Heart right ventricle (tissue), 16 donors: ENCODE results near the gene SPR. TPM values are rescaled to one million over a fixed set of nuclear protein-coding genes. Genes with fewer than 3 reads are reported as not detected.

ENCODE experiments used
- ATAC-seq, 8 donors: fragments of 200-7000 bp; cut with Tn5 transposase; one replicate each; pipeline ENCODE4 v1.9.1; 2020; ENCODE audit warnings: mild to moderate bottlenecking in 8 of 8, moderate library complexity in 8 of 8, moderate number of reproducible peaks in 1 of 8
- DNase-seq, 2 donors: peaks; one replicate each; pipeline ENCODE4 v3.0.0-alpha.2; 2020
- H3K27ac ChIP-seq, 10 donors: fragments of 200-600 bp; sonication (generic) in 2 of 10; one replicate each; pipeline versions ENCODE4 v1.5.0 to v1.8.0; 2020 to 2022; ENCODE audit warnings: mild to moderate bottlenecking in 3 of 10
- H3K27me3 ChIP-seq, 7 donors: fragments of 200-600 bp; one replicate each; pipeline ENCODE4 v1.8.0; 2021 to 2022; ENCODE audit warnings: mild to moderate bottlenecking in 2 of 7
- H3K36me3 ChIP-seq, 9 donors: fragments of 200-600 bp; sonication (generic) in 1 of 9; one replicate each; pipeline versions ENCODE4 v1.5.0 to v1.8.0; 2020 to 2022; ENCODE audit warnings: mild to moderate bottlenecking in 2 of 9
- H3K4me1 ChIP-seq, 9 donors: fragments of 200-600 bp; sonication (generic) in 1 of 9; one replicate each; pipeline versions ENCODE4 v1.5.0 to v1.8.0; 2020 to 2022; ENCODE audit warnings: mild to moderate bottlenecking in 4 of 9
- H3K4me3 ChIP-seq, 10 donors: fragments of 200-600 bp; sonication (generic) in 2 of 10; one replicate each; pipeline versions ENCODE4 v1.5.0 to v1.8.0; 2020 to 2022; ENCODE audit warnings: mild to moderate bottlenecking in 7 of 10, moderate library complexity in 2 of 10
- H3K9me3 ChIP-seq, 11 donors: fragments of 200-600 bp in 10 of 11; sonication (generic) in 2 of 11; one replicate each; pipeline versions ENCODE4 v1.5.0 to v1.8.0; 2013 to 2022; ENCODE audit warnings: mild to moderate bottlenecking in 2 of 11, control low read depth in 1 of 11, moderate library complexity in 1 of 11
- CTCF ChIP-seq, 9 donors: fragments of 200-600 bp; sonication (generic) in 2 of 9; IDR thresholded peaks; one replicate each; pipeline versions ENCODE4 v1.5.0 to v1.8.0; 2021 to 2022; ENCODE audit warnings: antibody characterized with exemption in 9 of 9, mild to moderate bottlenecking in 5 of 9, moderate library complexity in 1 of 9
- WGBS, 2 donors: extraction: QIAGEN DNeasy Blood & Tissue Kit; methylation state at CpG; one replicate each; pipeline ENCODE4 v1.1.7; 2013; ENCODE audit warnings: inconsistent platforms in 1 of 2; 5-methylcytosine and 5-hydroxymethylcytosine counted together
- intact Hi-C, 10 donors: fragments of 100-400 bp; cut with DNase I; formaldehyde crosslinking; loops; one replicate each; pipeline versions ENCODE4 v1.11.1 to v1.14.2; 2022
- polyA plus RNA-seq, 2 donors: library from polyadenylated mRNA; stranded (reverse); fragments of 200-250 nt; gene quantifications; one replicate each; pipeline ENCODE4 v1.2.3, GENCODE V29; 2013
- total RNA-seq, 10 donors: library from RNA; stranded (reverse); fragmentation: NEBNext Ultra II Directional in 3 of 10; extraction: Animal tissue kit (Norgen Biotek cat#: 25700) in 3 of 10; gene quantifications; one replicate each; pipeline versions ENCODE4 v1.2.1 to v1.2.4, GENCODE V29; 2021 to 2023
- donor health status: Arrhythmogenic right ventricular cardiomyopathy.
- donor health status: ischemic (EF 13 %, LVEDD 7.1; RV severe dilation, severe dysfunction).
- donor health status: healthy with polysubstance abuse.
- donor health status: DM: no; HTN: yes; CAD: no.
- donor health status: DM: no; HTN: no; CAD: no.
- donor health status: ischemic (EF 25% LVEDD 6.9; RV normal size, moderate dysfunction).
- donor health status: ischemic (EF 25% LVEDD 5.7; RV mildly dilated, moderate dysfunction).
- donor health status: healthy.
- donor health status: DM: yes; HTN: yes; CAD: no.
- donor health status: Ischemic cardiomyopathy.
- donor health status: ischemic (EF 35%, LVEDD 5.7; RV mildly dilated, moderate dysfunction).
- donor health status: nonischemic (EF 11% LVEDD 7.7; RV severe dilation, severe dysfunction).
- donor health status: DM: yes; HTN: yes; CAD: no.
- donor health status: PGD.
- donor health status: ischemic (EF 29% LVEDD 5.4; RV normal size, mild dysfunction).
- donor health status: nonischemic (EF 23%, LVEDD 6.1; RV moderate dilation, normal function).

The SPR gene
- total and polyA plus RNA-seq, 12 donors, result 24.0 to 55.4 (median 39.3) TPM

- Histone ChIP-seq H3K27me3 (peaks cover 57 to 100% (median 100%) of the 10 kb centered on the region in 7 donors), H3K4me3 (peak overlapping the region in 2 of 10 donors; percentile 1 to 2), H3K27ac (no peak overlapping the region), H3K4me1 (peaks cover 18 to 37% (median 29%) of the 10 kb centered on the region in 9 donors), H3K36me3 (no peaks in the 10 kb centered on the region), H3K9me3 (no peaks in the 10 kb centered on the region)
- TF ChIP-seq CTCF (IDR thresholded peaks at IDR 0.05), result no peak
- 3 to 5% methylated on average over 36 of the region's 36 CpGs for WGBS, 2 donors
- intact Hi-C loops, result no loop called here
- DNase-seq (no peak), ATAC-seq (peak in 2 of 8 donors; percentile 14 to 34)
Measured at GRCh38 chr2:72923833-72924352, 36.7 kb downstream of the SPR start.

GRCh38 chr2:72924353-72925240, 37.4 kb downstream of the SPR start:
- Histone ChIP-seq H3K4me3 (peak overlapping the region in 2 of 10 donors; percentile 1 to 2), H3K27ac (no peak overlapping the region), H3K4me1 (peaks cover 18 to 36% (median 28%) of the 10 kb centered on the region in 9 donors), H3K27me3 (peaks cover 55 to 100% (median 100%) of the 10 kb centered on the region in 7 donors), H3K9me3 (no peaks in the 10 kb centered on the region), H3K36me3 (no peaks in the 10 kb centered on the region)
- no peak for DNase-seq
- intact Hi-C loops, result no loop called here
- WGBS, 2 donors, result 3 to 4% methylated on average over 58 to 61 of the region's 61 CpGs
- peak in 1 of 8 donors; percentile 47 for ATAC-seq
- TF ChIP-seq CTCF (IDR thresholded peaks at IDR 0.05), result no peak

GRCh38 chr2:72925328-72925943, 38.2 kb downstream of the SPR start:
- no peak overlapping the region for H3K27ac ChIP-seq
- ATAC-seq (no peak), DNase-seq (no peak)
- no peak for TF ChIP-seq CTCF (IDR thresholded peaks at IDR 0.05)
- no peak overlapping the region for H3K4me3 ChIP-seq
- intact Hi-C loops, result no loop called here
- peaks cover 47 to 100% (median 100%) of the 10 kb centered on the region in 7 donors for H3K27me3 ChIP-seq
- H3K4me1 ChIP-seq, result peaks cover 12 to 28% (median 20%) of the 10 kb centered on the region in 9 donors
- no peaks in the 10 kb centered on the region for H3K9me3 ChIP-seq
- H3K36me3 ChIP-seq, result no peaks in the 10 kb centered on the region
- 8% methylated on average over 26 of the region's 26 CpGs for WGBS, 2 donors

GRCh38 chr2:72926368-72926767, 39.2 kb downstream of the SPR start:
- Histone ChIP-seq H3K36me3 (no peaks in the 10 kb centered on the region), H3K4me3 (no peak overlapping the region), H3K27me3 (peaks cover 40 to 99% (median 96%) of the 10 kb centered on the region in 7 donors), H3K4me1 (peaks cover 7 to 21% (median 14%) of the 10 kb centered on the region in 9 donors), H3K9me3 (no peaks in the 10 kb centered on the region), H3K27ac (no peak overlapping the region)
- no peak for TF ChIP-seq CTCF (IDR thresholded peaks at IDR 0.05)
- ATAC-seq, result no peak
- 15 to 16% methylated on average over 4 of the region's 4 CpGs for WGBS, 2 donors
- intact Hi-C loops, result no loop called here
- no peak for DNase-seq
